Measurements from ENCODE around the gene GPR35. TPM values are rescaled to one million over a fixed set of nuclear protein-coding genes. Genes with fewer than 3 reads are reported as not detected.

GPR35 gene
- total RNA-seq, 2 experiments from 2014 or later = 19.2 to 19.3 TPM

DNA sequence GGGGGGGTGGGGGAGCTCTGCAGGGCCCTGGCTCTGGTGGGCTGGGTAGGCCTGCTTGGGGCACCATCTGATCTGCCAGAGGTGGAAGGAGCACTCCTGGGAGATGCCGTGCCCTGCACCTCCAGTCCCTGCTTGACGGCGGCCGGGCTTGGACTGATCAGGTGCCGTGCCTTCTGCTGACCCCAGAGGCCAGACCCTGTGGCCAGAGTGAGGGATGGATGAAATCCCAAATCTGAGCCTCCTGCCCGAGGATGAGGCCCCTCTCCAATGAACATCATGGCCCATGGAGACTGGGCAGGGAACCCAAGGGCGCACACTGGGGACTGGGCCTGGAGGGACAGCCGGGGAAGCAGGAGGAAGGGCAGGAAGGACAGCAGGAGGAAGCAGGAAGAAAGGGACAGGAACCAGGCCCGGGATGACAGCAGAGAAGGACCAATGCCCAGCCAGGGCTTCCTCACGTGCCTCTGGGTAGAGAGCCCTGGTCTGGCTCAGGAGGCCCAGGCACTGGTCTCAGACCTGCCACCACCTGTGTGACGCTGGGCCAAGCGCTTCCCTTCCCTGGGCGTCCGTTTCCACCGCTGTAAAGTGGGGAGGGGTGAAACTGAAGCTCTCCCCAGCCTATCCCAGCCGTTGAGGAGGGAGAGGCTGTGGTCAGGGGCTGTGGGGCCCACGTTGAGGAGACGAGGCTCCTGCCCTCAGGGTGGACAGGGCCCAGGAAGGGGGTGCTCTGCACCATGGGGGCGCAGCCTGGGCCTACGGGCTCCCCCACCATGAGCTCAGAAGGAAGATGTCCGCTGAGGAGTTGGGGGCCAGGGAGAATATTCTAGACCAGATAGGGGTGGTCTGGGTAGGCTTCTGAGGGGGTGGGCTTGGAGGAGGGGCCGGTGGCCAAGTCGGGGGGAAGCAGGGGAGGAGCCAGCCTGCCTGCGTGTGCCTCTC lies 1.0 kb upstream of the GPR35 start:
- H3K27me3 Mint-ChIP-seq = no peaks in the 10 kb centered on the region
- H3K4me1 Mint-ChIP-seq = peaks cover 54% of the 10 kb centered on the region
- peaks cover 3% of the 10 kb centered on the region for H3K36me3 Mint-ChIP-seq
- POLR2A ChIA-PET = interaction anchor here (0.6 to 4.9 kb wide), 10 partner anchors 7 to 63 kb away, joined by 3 to 61 read pairs (median 6); partner anchors contain the start of gene CAPN10
- no peaks in the 10 kb centered on the region for H3K9me3 Mint-ChIP-seq
- peak; percentile 48 for DNase-seq
- peak overlapping the region; percentile 100 for H3K27ac Mint-ChIP-seq
- peak; percentile 2 for ATAC-seq (ENCODE audit: low read depth)
- peak overlapping the region; percentile 83 for H3K4me3 Mint-ChIP-seq

DNA sequence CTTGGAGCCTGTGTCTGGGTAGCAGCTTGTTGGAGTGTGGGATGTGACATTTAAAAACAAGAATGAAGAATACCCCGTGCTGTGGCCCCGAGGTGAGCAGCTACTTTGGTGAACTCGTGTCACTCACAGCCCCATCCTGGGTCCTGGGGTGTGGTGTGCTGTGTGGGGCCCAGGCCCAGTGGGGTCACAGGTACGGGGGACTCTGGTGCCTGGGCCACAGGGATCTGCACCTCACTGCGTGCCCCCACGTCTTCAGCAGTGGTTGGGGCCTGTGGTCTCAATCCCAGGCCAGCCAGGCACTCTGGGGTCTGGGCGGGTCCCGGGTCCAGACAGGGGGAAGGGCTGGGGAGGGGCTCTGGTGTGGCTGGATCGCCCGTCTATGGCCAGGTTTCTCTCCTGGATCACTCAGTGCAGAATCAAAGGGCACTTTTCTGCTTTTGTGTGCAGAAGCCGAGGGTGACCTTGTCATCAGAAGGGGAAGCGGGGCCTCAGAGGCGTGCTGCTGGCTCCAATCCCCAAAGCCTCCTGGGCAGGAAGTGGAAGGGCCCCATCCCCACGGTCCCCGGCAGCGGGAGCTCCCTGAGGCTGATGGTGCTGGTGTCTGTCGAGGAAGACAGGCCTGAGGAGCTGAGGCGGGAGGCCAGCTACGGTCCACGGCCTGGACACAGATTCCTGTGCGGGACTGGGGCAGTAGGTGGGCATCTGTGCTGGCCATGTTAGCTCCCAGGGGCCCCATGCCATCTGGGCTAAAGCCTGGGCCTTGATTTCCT lies 1.4 kb downstream of the GPR35 start:
- ATAC-seq (ENCODE audit: low read depth) (peak; percentile 28), DNase-seq (peak; percentile 63)
- POLR2A ChIA-PET = interaction anchor here (0.7 to 1.9 kb wide), 7 partner anchors 12 to 62 kb away, joined by 3 to 9 read pairs (median 3); partner anchors contain the start of gene CAPN10
- Mint-ChIP-seq H3K9me3 (peaks cover 1% of the 10 kb centered on the region), H3K27me3 (no peaks in the 10 kb centered on the region), H3K27ac (peak overlapping the region; percentile 87), H3K4me1 (peaks cover 39% of the 10 kb centered on the region), H3K36me3 (peaks cover 10% of the 10 kb centered on the region), H3K4me3 (peak overlapping the region; percentile 77)

DNA sequence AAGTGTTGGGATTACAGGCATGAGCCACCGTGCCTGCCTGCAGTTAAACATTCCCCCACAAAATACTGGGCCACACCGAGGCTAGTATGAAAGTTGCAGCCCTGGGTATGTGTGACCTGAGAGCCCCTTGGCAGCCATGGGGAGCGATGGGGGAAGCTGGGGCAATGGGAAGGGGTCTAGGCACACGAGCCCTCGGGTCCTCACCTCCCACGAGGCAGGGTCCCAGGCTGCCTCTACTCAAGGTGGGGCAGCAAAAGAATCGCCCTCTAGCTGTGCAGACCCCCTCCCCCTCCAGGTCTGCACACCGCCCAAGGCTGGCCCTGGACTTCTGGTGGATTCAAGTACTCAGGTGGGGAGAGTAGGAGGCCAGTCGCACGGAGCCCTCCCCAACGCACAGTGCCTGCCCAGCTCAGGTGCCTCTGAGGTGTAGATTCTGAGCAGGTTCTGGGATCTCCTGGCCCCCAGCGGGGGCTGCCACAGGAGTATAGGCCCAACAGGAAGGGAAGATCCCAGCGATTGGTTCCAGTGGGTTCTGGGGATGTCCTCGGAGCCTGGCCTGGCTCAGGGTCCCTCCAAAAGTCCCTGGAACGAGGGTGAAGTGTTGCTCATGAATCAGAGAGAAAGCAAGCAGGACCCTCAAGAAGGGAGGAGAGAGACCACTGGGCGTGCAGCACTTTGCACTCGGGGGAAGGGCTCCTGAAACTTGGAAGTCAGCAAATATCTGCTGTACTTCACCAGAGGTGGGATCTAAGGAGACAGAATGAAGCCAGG lies 2.6 kb downstream of the GPR35 start:
- DNase-seq (no peak), ATAC-seq (ENCODE audit: low read depth) (no peak)
- Mint-ChIP-seq H3K9me3 (peaks cover 9% of the 10 kb centered on the region), H3K4me3 (no peak overlapping the region), H3K36me3 (peaks cover 22% of the 10 kb centered on the region), H3K27ac (no peak overlapping the region), H3K4me1 (peaks cover 30% of the 10 kb centered on the region), H3K27me3 (no peaks in the 10 kb centered on the region)
- POLR2A ChIA-PET = interaction anchor here (1.6 to 1.9 kb wide), 2 partner anchors 15 to 42 kb away, joined by 7 to 9 read pairs; partner anchors contain the start of gene CAPN10

DNA sequence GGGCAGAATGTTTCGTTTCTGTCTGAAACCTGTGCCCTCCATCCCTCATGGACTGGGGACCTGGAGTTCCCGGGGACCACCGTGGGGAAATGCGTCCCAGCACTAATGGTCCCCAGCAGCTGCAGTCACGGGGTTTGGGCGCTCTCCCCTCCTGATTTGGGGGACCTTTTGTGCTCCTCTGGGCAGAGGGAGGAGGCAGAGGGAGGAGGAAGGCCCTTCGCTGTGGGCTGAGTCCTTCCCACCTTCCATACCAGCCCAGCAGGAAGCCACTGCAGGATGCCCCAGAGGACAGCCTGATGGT lies 3.2 kb downstream of the GPR35 start:
- ATAC-seq (ENCODE audit: low read depth) (no peak), DNase-seq (no peak)
- Mint-ChIP-seq H3K36me3 (peaks cover 26% of the 10 kb centered on the region), H3K27ac (no peak overlapping the region), H3K9me3 (peaks cover 14% of the 10 kb centered on the region), H3K27me3 (no peaks in the 10 kb centered on the region), H3K4me3 (no peak overlapping the region), H3K4me1 (peaks cover 25% of the 10 kb centered on the region)
- POLR2A ChIA-PET = no interaction called here

DNA sequence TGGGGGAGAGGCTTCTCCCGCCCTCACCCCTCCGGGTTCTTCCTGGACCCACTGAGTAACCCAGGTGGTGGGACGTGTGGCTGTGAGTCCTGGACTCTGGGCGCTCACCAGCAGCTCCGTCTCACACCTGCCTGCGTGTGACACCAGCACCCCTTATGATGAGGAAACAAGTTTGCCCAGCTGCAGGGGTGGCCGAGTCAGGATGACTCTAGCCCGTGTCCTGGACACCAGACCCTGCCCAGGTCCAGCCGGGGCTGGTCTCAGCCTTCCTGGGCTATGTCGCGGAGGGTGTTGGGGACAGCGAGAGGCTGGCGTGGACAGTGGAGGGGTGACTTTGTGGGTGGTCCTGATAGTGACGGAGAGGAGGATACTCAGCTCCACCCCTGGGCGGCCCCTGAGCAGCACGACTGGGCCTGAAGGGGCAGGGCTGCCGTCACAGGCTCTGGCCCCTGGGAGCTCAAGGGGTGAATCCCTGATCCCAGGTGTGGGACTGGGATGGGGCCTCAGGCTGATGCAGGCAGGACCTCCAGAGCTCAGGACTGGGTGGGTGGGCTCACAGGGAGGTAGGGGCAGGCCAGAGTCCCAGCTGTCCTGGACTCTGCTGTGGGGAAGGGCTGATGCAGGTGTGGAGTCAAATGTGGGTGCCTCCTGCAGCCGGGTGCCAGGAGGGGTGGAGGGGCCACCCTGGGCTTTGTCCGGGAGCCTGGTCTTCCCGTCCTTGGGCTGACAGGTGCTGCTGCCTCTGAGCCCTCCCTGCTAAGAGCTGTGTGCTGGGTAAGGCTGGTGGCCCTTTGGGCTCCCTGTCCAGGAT lies 3.7 kb downstream of the GPR35 start:
- H3K27ac Mint-ChIP-seq = no peak overlapping the region
- DNase-seq = peak; percentile 29
- H3K36me3 Mint-ChIP-seq = peaks cover 29% of the 10 kb centered on the region
- no peaks in the 10 kb centered on the region for H3K27me3 Mint-ChIP-seq
- H3K4me1 Mint-ChIP-seq = peaks cover 24% of the 10 kb centered on the region
- POLR2A ChIA-PET = no interaction called here
- ATAC-seq (ENCODE audit: low read depth) = no peak
- H3K4me3 Mint-ChIP-seq = no peak overlapping the region
- H3K9me3 Mint-ChIP-seq = peaks cover 17% of the 10 kb centered on the region

DNA sequence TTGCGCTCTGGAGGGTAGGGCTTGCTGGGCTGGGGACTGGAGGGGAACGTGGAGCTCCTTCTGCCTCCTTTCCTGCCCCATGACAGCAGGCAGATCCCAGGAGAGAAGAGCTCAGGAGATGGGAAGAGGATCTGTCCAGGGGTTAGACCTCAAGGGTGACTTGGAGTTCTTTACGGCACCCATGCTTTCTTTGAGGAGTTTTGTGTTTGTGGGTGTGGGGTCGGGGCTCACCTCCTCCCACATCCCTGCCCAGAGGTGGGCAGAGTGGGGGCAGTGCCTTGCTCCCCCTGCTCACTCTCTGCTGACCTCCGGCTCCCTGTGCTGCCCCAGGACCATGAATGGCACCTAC lies 4.3 kb downstream of the GPR35 start:
- no peak for ATAC-seq (ENCODE audit: low read depth)
- H3K27me3 Mint-ChIP-seq = no peaks in the 10 kb centered on the region
- POLR2A ChIA-PET = no interaction called here
- H3K27ac Mint-ChIP-seq = no peak overlapping the region
- peaks cover 34% of the 10 kb centered on the region for H3K36me3 Mint-ChIP-seq
- DNase-seq = no peak
- H3K9me3 Mint-ChIP-seq = peaks cover 21% of the 10 kb centered on the region
- no peak overlapping the region for H3K4me3 Mint-ChIP-seq
- peaks cover 20% of the 10 kb centered on the region for H3K4me1 Mint-ChIP-seq

DNA sequence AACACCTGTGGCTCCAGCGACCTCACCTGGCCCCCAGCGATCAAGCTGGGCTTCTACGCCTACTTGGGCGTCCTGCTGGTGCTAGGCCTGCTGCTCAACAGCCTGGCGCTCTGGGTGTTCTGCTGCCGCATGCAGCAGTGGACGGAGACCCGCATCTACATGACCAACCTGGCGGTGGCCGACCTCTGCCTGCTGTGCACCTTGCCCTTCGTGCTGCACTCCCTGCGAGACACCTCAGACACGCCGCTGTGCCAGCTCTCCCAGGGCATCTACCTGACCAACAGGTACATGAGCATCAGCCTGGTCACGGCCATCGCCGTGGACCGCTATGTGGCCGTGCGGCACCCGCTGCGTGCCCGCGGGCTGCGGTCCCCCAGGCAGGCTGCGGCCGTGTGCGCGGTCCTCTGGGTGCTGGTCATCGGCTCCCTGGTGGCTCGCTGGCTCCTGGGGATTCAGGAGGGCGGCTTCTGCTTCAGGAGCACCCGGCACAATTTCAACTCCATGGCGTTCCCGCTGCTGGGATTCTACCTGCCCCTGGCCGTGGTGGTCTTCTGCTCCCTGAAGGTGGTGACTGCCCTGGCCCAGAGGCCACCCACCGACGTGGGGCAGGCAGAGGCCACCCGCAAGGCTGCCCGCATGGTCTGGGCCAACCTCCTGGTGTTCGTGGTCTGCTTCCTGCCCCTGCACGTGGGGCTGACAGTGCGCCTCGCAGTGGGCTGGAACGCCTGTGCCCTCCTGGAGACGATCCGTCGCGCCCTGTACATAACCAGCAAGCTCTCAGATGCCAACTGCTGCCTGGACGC lies 4.9 kb downstream of the GPR35 start:
- ATAC-seq (ENCODE audit: low read depth) (no peak), DNase-seq (no peak)
- Mint-ChIP-seq H3K36me3 (peaks cover 37% of the 10 kb centered on the region), H3K27ac (no peak overlapping the region), H3K9me3 (peaks cover 26% of the 10 kb centered on the region), H3K4me1 (peaks cover 14% of the 10 kb centered on the region), H3K27me3 (no peaks in the 10 kb centered on the region), H3K4me3 (no peak overlapping the region)
- POLR2A ChIA-PET = no interaction called here

DNA sequence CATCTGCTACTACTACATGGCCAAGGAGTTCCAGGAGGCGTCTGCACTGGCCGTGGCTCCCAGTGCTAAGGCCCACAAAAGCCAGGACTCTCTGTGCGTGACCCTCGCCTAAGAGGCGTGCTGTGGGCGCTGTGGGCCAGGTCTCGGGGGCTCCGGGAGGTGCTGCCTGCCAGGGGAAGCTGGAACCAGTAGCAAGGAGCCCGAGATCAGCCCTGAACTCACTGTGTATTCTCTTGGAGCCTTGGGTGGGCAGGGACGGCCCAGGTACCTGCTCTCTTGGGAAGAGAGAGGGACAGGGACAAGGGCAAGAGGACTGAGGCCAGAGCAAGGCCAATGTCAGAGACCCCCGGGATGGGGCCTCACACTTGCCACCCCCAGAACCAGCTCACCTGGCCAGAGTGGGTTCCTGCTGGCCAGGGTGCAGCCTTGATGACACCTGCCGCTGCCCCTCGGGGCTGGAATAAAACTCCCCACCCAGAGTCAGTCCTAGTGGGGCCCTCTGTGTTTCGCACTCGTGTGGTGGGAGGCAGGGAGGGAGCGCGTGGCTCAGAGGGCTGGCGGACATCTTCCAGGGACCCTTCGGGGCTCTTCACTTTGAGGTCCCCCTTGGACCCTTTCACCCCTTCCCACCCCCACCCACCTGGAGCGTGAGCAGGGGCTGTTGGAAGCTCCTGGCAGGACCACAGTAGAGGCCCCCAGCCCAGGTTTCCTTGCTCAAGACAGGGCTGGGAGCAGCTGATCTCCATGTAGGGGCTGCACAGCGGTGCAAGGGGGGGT lies 5.7 kb downstream of the GPR35 start:
- no peak overlapping the region for H3K4me3 Mint-ChIP-seq
- H3K36me3 Mint-ChIP-seq = peaks cover 37% of the 10 kb centered on the region
- H3K27me3 Mint-ChIP-seq = no peaks in the 10 kb centered on the region
- DNase-seq = no peak
- peaks cover 10% of the 10 kb centered on the region for H3K4me1 Mint-ChIP-seq
- POLR2A ChIA-PET = no interaction called here
- H3K27ac Mint-ChIP-seq = no peak overlapping the region
- no peak for ATAC-seq (ENCODE audit: low read depth)
- H3K9me3 Mint-ChIP-seq = peaks cover 26% of the 10 kb centered on the region

DNA sequence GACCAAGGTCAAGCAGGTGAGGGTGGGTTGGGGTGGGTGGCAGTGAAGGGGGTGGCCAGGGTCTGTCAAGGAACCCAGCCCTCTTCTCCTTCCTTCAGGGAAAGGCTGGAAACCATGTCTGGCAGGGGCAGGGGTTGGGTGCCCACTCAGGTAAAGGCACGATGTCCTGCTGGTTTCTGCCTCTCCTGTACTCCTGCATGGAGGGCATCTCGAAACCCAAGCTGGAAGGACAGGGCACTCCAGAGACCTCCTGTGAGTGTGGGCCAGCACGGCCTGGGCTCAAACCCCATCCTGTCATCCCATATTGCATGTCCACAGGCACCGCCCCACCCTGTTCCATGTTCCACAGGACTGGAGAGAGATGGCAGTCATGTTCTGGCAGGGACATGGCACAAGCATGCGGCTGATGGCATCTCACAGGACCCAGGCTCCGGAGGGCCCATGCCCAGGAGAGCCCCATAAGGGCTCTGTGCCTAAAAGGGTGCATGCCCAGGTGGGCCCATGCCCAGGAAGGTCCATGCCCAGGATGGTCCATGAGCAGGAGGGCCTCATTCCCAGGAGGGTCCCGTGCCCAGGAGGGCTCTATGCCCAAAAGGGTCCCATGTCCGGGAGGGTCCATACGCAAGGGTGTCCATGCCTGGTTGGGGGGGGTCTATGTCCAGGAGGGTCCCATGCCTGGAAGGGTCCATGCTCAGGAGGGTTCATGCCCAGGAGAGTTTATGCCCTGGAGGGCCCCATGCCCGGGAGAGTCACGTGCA lies 6.4 kb downstream of the GPR35 start:
- Mint-ChIP-seq H3K4me3 (no peak overlapping the region), H3K4me1 (peaks cover 7% of the 10 kb centered on the region), H3K27ac (no peak overlapping the region), H3K9me3 (peaks cover 26% of the 10 kb centered on the region), H3K27me3 (no peaks in the 10 kb centered on the region), H3K36me3 (peaks cover 37% of the 10 kb centered on the region)
- ATAC-seq (ENCODE audit: low read depth) (no peak), DNase-seq (no peak)
- POLR2A ChIA-PET = no interaction called here

DNA sequence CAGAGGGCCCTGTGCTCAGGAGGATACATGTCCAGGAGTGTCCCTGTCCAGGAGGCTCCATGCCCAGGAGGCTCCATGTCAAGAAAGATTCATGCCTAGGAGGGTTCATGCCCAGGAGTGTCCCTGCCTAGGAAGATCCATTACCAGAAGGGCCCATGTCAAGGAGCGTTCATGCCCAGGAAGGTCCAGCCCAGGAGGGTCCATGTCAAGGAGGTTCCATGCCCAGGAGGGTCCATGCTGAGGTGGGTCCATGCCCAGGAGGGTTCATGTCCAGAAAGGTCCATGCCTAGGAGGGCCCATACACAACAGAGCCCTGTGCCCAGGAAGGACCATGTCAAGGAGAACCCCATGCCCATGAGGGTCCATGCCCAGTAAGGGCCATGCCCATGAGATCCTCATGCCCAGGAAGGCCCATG lies 7.0 kb downstream of the GPR35 start:
- Mint-ChIP-seq H3K27ac (no peak overlapping the region), H3K9me3 (peaks cover 26% of the 10 kb centered on the region), H3K4me3 (no peak overlapping the region), H3K4me1 (peaks cover under 1% of the 10 kb centered on the region), H3K27me3 (no peaks in the 10 kb centered on the region), H3K36me3 (peaks cover 37% of the 10 kb centered on the region)
- no peak for ATAC-seq (ENCODE audit: low read depth)
- DNase-seq = no peak
- POLR2A ChIA-PET = no interaction called here
